B cell (primary cell): Measurements from ENCODE around the gene UBASH3B. TPM values are rescaled to one million over a fixed set of nuclear protein-coding genes. Genes with fewer than 3 reads are reported as not detected.

Experiments used
- ATAC-seq: fragments of 200-7000 bp; cut with Tn5 transposase; one replicate; pipeline ENCODE4 v1.10.0; 2021; ENCODE audit warnings: low read depth, mild to moderate bottlenecking, moderate number of reproducible peaks, moderate library complexity
- CTCF ChIA-PET: fragments of 350-600 bp; sonication (Branson Sonifier 250); formaldehyde crosslinking; loops from one replicate; lab custom pipeline; 2021; ENCODE audit warnings: antibody characterized with exemption, inconsistent platforms; lab: Charles Lee
- POLR2A ChIA-PET: fragments of 350-600 bp; sonication (Branson Sonifier 250); formaldehyde crosslinking; loops from one replicate; lab custom pipeline; 2021; ENCODE audit warnings: antibody characterized with exemption; lab: Charles Lee
- DNase-seq: peaks from one replicate; pipeline ENCODE4 v3.0.0; 2013
- H2AFZ ChIP-seq: 2 replicates; pipeline ENCODE4 v1.6.1; 2012; ENCODE audit warnings: mild to moderate bottlenecking, low read depth, low read length; ENCODE audit not compliant: insufficient read depth, poor library complexity, severe bottlenecking
- H3K27ac ChIP-seq, 2 donors: 1 replicate in 1 of 2; 2 replicates in 1 of 2; pipeline ENCODE4 v1.5.1; 2012 to 2013; ENCODE audit warnings: low read length in 2 of 2, mild to moderate bottlenecking in 2 of 2, moderate library complexity in 1 of 2
- H3K27me3 ChIP-seq, 4 experiments: fragments of 200-600 bp in 1 of 4; sonication (generic) in 1 of 4; replicated peaks in 1 of 4; 1 replicate in 2 of 4; 2 replicates in 2 of 4; pipeline versions ENCODE4 v1.6.1 to v1.7.0; 2013 to 2016; ENCODE audit warnings: low read length in 3 of 4, mild to moderate bottlenecking in 2 of 4, mixed read lengths in 1 of 4, moderate library complexity in 1 of 4; ENCODE audit not compliant: insufficient read depth in 4 of 4, control insufficient read depth in 3 of 4; ENCODE audit errors: control extremely low read depth in 1 of 4
- H3K36me3 ChIP-seq, 2 experiments: replicated peaks in 1 of 2; 1 replicate in 1 of 2; 2 replicates in 1 of 2; pipeline versions ENCODE4 v1.6.1 to v1.7.1; 2013; ENCODE audit warnings: low read length in 1 of 2; ENCODE audit not compliant: insufficient read depth in 2 of 2, control insufficient read depth in 1 of 2; ENCODE audit errors: control extremely low read depth in 1 of 2, extremely low read depth in 1 of 2
- H3K4me1 ChIP-seq, 2 donors: fragments of 200-600 bp in 1 of 2; sonication (generic) in 1 of 2; 1 replicate in 1 of 2; 2 replicates in 1 of 2; pipeline versions ENCODE4 v1.5.1 to v1.6.1; 2013 to 2017; ENCODE audit warnings: low read length in 2 of 2; ENCODE audit not compliant: control insufficient read depth in 2 of 2, insufficient read depth in 2 of 2
- H3K4me2 ChIP-seq: replicated peaks from 2 replicates; pipeline ENCODE3; 2012; ENCODE audit warnings: mild to moderate bottlenecking, low read depth, low read length; ENCODE audit not compliant: poor library complexity, severe bottlenecking
- H3K4me3 ChIP-seq, 5 experiments: fragments of 200-600 bp in 1 of 5; sonication (generic) in 1 of 5; 1 replicate in 3 of 5; 2 replicates in 2 of 5; pipeline versions ENCODE4 v1.5.1 to v1.7.0; 2011 to 2016; ENCODE audit warnings: low read length in 4 of 5, mild to moderate bottlenecking in 4 of 5, low read depth in 2 of 5, control low read depth in 1 of 5, moderate library complexity in 1 of 5; ENCODE audit not compliant: insufficient read depth in 1 of 5; ENCODE audit errors: control extremely low read depth in 1 of 5, extremely low read depth in 1 of 5
- H3K79me2 ChIP-seq: fragments of 200-600 bp; sonication (generic); one replicate; pipeline ENCODE4 v1.6.0; 2016; ENCODE audit warnings: low read length; ENCODE audit not compliant: control insufficient read depth, insufficient read depth
- H3K9ac ChIP-seq: fragments of 200-600 bp; sonication (generic); 2 replicates; pipeline ENCODE4 v1.6.1; 2017; ENCODE audit warnings: mild to moderate bottlenecking, low read length, moderate library complexity
- H3K9me3 ChIP-seq, 3 donors: one replicate each; pipeline versions ENCODE4 v1.6.1 to v1.7.1; 2013; ENCODE audit warnings: low read length in 2 of 3; ENCODE audit not compliant: control insufficient read depth in 2 of 3, insufficient read depth in 1 of 3; ENCODE audit errors: control extremely low read depth in 1 of 3
- H4K20me1 ChIP-seq: 2 replicates; pipeline ENCODE4 v1.6.0; 2012; ENCODE audit warnings: mild to moderate bottlenecking, low read length; ENCODE audit not compliant: insufficient read depth, control insufficient read depth, poor library complexity, severe bottlenecking
- H3K27ac Mint-ChIP-seq: one replicate; pipeline ENCODE4 v1.8.0; 2021; ENCODE audit warnings: mixed read lengths
- H3K27me3 Mint-ChIP-seq: one replicate; pipeline ENCODE4 v1.8.0; 2021; ENCODE audit warnings: mixed read lengths
- H3K4me1 Mint-ChIP-seq: one replicate; pipeline ENCODE4 v1.8.0; 2021; ENCODE audit warnings: mixed read lengths
- H3K4me3 Mint-ChIP-seq: one replicate; pipeline ENCODE4 v1.8.0; 2021; ENCODE audit warnings: mixed read lengths
- H3K9me3 Mint-ChIP-seq: one replicate; pipeline ENCODE4 v1.8.0; 2022; ENCODE audit warnings: mixed read lengths; ENCODE audit not compliant: insufficient read depth
- EZH2 ChIP-seq: IDR thresholded peaks from 2 replicates; pipeline ENCODE4 v1.6.1; 2012; ENCODE audit warnings: borderline replicate concordance, low read depth, mild to moderate bottlenecking, moderate library complexity, low read length; ENCODE audit not compliant: insufficient read depth, poor library complexity, severe bottlenecking
- WGBS: methylation state at CpG from one replicate; pipeline ENCODE4 v1.1.5; 2013; ENCODE audit warnings: missing lambda C conversion rate; ENCODE audit not compliant: insufficient coverage; 5-methylcytosine and 5-hydroxymethylcytosine counted together
- intact Hi-C: fragments of 100-400 bp; cut with micrococcal nuclease; formaldehyde crosslinking; loops from one replicate; pipeline ENCODE4 v1.10.0; 2022
- polyA plus RNA-seq: library from polyadenylated mRNA; depleted of rRNA; stranded (reverse); fragments of >200 nt; gene quantifications from 2 replicates; pipeline ENCODE4 v1.2.3, GENCODE V29; 2012
- total RNA-seq, 2 donors: library from RNA; stranded (reverse); fragments of 120-200 nt in 1 of 2; gene quantifications; 1 replicate in 1 of 2; 2 replicates in 1 of 2; pipeline versions ENCODE4 v1.2.3 to v1.2.4, GENCODE V29; 2013 to 2022
- TF ChIP-seq, protein P1 (sequence below): fragments of 200-600 bp; IDR thresholded peaks from one replicate; pipeline ENCODE4 v1.8.0; 2022; ENCODE audit warnings: antibody characterized with exemption, mild to moderate bottlenecking

UBASH3B gene
- total and polyA plus RNA-seq, 2 donors (not counting 1 experiment from before 2014, with no cell fraction given): 2.3 to 3.6 TPM

DNA sequence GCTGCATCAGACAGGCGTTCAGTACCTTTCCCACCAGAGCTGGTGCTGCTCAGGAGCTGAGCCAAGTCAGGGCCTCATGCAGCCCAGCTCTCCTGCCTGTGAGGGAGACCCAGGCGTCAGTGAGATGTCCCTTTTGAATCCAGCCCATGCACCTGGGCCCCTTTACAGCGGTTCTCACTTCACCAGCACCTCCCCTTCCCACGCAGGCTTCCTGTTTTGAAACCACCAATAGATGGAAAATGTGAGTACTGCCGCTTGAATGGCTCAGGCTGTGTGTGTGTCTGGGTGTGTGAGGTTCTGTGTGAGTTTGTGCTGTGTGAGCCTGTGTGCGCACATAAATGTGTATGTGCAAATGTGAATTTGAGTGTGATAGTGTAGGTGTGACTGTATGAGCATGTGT, 88.4 kb downstream of the UBASH3B start:
- H3K9ac ChIP-seq: peak overlapping the region; percentile 12
- ATAC-seq (peak; percentile 58), DNase-seq (peak; percentile 79)
- Mint-ChIP-seq H3K27ac (no peak overlapping the region), H3K4me1 (peaks cover 10% of the 10 kb centered on the region), H3K9me3 (no peaks in the 10 kb centered on the region), H3K27me3 (no peaks in the 10 kb centered on the region), H3K4me3 (no peak overlapping the region)
- ChIA-PET POLR2A (interaction anchor here (0.5 to 0.6 kb wide), 2 partner anchors 43 to 323 kb away, joined by 4 to 11 read pairs; no protein-coding TSS in a partner anchor), CTCF (interaction anchor here (1.4 to 6.2 kb wide), 2 partner anchors 11 to 30 kb away, joined by 3 to 56 read pairs; no protein-coding TSS in a partner anchor)
- peaks cover 46 to 63% of the 10 kb centered on the region in 2 donors for H3K4me1 ChIP-seq
- WGBS: 0% methylated on average over 4 of the region's 6 CpGs
- no peaks in the 10 kb centered on the region for H4K20me1 ChIP-seq
- TF ChIP-seq EZH2: no peak
- no peaks in the 10 kb centered on the region for H3K36me3 ChIP-seq
- no peaks in the 10 kb centered on the region for H3K9me3 ChIP-seq
- H3K79me2 ChIP-seq: peaks cover 7% of the 10 kb centered on the region
- peak overlapping the region; percentile 25 to 26 for H3K27ac ChIP-seq
- H3K4me2 ChIP-seq: peak overlapping the region; percentile 67
- peaks cover 0 to 12% (median 2%) of the 10 kb centered on the region in 4 experiments for H3K27me3 ChIP-seq
- H2AFZ ChIP-seq: peak overlapping the region; percentile 21
- intact Hi-C loops: no loop called here
- H3K4me3 ChIP-seq: peak overlapping the region in 1 of 5 experiments; percentile 22

DNA sequence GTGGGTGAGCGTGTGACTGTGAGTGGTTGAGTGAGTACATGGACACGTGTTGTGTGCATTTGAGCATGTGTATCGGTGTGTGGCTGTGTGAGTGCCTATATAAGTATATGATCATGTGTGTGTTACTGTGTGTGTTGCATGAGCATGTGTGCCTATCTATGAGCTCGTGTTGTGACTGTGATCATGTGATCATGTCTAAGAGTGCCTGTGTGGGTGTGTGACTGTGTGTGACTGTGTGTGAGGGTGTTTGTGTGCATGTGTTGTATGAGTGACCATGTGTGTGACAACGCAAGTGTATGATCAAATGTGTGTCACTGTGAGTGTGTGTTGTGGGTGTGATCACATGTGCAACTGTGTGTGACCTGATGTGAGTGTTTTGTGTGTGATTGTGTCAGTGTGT, 88.8 kb downstream of the UBASH3B start:
- intact Hi-C loops: no loop called here
- H3K4me2 ChIP-seq: peak overlapping the region; percentile 67
- Mint-ChIP-seq H3K9me3 (no peaks in the 10 kb centered on the region), H3K4me3 (no peak overlapping the region), H3K4me1 (peaks cover 14% of the 10 kb centered on the region), H3K27ac (no peak overlapping the region), H3K27me3 (no peaks in the 10 kb centered on the region)
- H3K9me3 ChIP-seq: no peaks in the 10 kb centered on the region
- peak overlapping the region in 1 of 5 experiments; percentile 22 for H3K4me3 ChIP-seq
- ChIA-PET CTCF (interaction anchor here (1.4 to 18.4 kb wide), 4 partner anchors 11 to 112 kb away, joined by 3 to 405 read pairs (median 30); no protein-coding TSS in a partner anchor), POLR2A (interaction anchor here (0.5 kb wide), 1 partner anchor 44 kb away, joined by 4 read pairs; no protein-coding TSS in a partner anchor)
- H4K20me1 ChIP-seq: no peaks in the 10 kb centered on the region
- ATAC-seq: no peak
- WGBS: 18% methylated on average over 5 of the region's 5 CpGs
- peak overlapping the region; percentile 12 for H3K9ac ChIP-seq
- TF ChIP-seq, protein P1, sequence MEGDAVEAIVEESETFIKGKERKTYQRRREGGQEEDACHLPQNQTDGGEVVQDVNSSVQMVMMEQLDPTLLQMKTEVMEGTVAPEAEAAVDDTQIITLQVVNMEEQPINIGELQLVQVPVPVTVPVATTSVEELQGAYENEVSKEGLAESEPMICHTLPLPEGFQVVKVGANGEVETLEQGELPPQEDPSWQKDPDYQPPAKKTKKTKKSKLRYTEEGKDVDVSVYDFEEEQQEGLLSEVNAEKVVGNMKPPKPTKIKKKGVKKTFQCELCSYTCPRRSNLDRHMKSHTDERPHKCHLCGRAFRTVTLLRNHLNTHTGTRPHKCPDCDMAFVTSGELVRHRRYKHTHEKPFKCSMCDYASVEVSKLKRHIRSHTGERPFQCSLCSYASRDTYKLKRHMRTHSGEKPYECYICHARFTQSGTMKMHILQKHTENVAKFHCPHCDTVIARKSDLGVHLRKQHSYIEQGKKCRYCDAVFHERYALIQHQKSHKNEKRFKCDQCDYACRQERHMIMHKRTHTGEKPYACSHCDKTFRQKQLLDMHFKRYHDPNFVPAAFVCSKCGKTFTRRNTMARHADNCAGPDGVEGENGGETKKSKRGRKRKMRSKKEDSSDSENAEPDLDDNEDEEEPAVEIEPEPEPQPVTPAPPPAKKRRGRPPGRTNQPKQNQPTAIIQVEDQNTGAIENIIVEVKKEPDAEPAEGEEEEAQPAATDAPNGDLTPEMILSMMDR: no peak
- TF ChIP-seq EZH2: no peak
- peak overlapping the region; percentile 21 for H2AFZ ChIP-seq
- peaks cover 0 to 14% (median 3%) of the 10 kb centered on the region in 4 experiments for H3K27me3 ChIP-seq
- no peaks in the 10 kb centered on the region for H3K36me3 ChIP-seq
- no peak for DNase-seq
- H3K4me1 ChIP-seq: peaks cover 50 to 67% of the 10 kb centered on the region in 2 donors
- H3K27ac ChIP-seq: peak overlapping the region; percentile 25 to 26
- peaks cover 7% of the 10 kb centered on the region for H3K79me2 ChIP-seq
